ENCODE data around the gene OR5M8. TPM values are rescaled to one million over a fixed set of nuclear protein-coding genes. Genes with fewer than 3 reads are reported as not detected.

OR5M8 gene
- total RNA-seq, 2 experiments from 2014 or later, result not detected

DNA sequence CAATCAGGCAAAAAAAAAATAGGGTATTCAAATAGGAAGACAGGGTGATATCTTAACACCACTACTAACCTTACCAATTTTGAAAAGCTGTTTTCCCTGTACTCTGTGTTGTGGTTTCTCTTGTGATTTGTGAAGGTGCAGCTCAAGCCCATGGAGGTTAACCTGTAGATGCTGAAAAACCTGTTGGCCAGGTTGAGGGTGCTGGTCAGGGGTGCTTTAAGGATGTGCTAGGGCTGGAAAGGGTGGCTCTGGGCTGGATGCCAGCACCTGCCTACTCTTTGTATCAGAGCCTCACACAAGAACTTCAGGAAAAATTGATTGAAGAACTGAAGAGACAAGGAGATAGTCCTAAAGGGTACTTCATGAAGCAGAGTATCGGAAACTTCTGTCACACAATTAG lies 18.3 kb upstream of the OR5M8 start:
- ChIA-PET POLR2A (no interaction called here), CTCF (no interaction called here)
- Mint-ChIP-seq H3K27me3 (no peaks in the 10 kb centered on the region), H3K27ac (no peak overlapping the region), H3K4me3 (no peak overlapping the region), H3K36me3 (ENCODE audit: low read depth) (no peaks in the 10 kb centered on the region), H3K9me3 (no peaks in the 10 kb centered on the region), H3K4me1 (ENCODE audit: low read depth) (no peaks in the 10 kb centered on the region)
- TF ChIP-seq, protein P1, sequence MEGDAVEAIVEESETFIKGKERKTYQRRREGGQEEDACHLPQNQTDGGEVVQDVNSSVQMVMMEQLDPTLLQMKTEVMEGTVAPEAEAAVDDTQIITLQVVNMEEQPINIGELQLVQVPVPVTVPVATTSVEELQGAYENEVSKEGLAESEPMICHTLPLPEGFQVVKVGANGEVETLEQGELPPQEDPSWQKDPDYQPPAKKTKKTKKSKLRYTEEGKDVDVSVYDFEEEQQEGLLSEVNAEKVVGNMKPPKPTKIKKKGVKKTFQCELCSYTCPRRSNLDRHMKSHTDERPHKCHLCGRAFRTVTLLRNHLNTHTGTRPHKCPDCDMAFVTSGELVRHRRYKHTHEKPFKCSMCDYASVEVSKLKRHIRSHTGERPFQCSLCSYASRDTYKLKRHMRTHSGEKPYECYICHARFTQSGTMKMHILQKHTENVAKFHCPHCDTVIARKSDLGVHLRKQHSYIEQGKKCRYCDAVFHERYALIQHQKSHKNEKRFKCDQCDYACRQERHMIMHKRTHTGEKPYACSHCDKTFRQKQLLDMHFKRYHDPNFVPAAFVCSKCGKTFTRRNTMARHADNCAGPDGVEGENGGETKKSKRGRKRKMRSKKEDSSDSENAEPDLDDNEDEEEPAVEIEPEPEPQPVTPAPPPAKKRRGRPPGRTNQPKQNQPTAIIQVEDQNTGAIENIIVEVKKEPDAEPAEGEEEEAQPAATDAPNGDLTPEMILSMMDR (IDR thresholded peaks at IDR 0.05), result no peak
- intact Hi-C loops (cut with micrococcal nuclease), result no loop called here
- no peak for DNase-seq
- no peak for ATAC-seq

DNA sequence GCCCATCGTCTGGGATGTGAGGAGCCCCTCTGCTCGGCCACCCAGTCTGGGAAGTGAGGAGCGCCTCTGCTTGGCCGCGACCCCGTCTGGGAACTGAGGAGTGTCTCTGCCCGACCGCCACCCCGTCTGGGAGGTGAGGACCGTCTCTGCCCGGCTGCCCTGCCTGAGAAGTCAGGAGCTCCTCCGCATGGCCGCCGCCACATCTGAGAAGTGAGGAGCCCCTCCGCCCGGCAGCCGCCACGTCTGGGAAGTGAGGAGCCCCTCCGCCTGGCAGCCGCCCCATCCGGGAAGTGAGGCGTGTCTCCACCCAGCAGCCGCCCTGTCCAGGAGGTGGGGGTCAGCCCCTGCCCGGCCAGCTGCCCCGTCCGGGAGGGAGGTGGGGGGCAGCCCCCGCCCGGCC lies 5.8 kb upstream of the OR5M8 start:
- Mint-ChIP-seq H3K4me3 (no peak overlapping the region), H3K27ac (no peak overlapping the region), H3K27me3 (no peaks in the 10 kb centered on the region), H3K36me3 (ENCODE audit: low read depth) (no peaks in the 10 kb centered on the region), H3K9me3 (peaks cover 5% of the 10 kb centered on the region), H3K4me1 (ENCODE audit: low read depth) (no peaks in the 10 kb centered on the region)
- ATAC-seq (no peak), DNase-seq (no peak)
- intact Hi-C loops (cut with micrococcal nuclease), result no loop called here
- ChIA-PET POLR2A (no interaction called here), CTCF (no interaction called here)
- TF ChIP-seq, protein P1 (IDR thresholded peaks at IDR 0.05), result no peak

DNA sequence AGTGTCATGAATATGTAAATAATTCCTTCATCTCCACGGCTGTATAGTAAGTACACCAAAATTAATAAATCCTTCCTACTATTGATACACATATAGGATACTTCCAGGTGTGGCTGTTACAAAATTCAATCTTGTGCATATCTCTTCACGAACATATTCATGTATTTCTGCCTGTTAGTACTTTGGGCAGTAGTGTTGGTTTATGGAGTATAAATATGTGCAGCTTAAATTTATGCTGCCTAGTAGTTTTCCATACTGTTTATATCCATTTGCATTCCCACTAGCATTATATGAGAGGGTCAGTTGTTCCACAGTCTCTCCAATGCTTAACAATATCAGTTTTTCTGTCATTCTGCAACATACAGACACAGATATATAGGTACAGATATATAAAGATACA lies 3.9 kb upstream of the OR5M8 start:
- ATAC-seq, result no peak
- Mint-ChIP-seq H3K4me3 (no peak overlapping the region), H3K36me3 (ENCODE audit: low read depth) (no peaks in the 10 kb centered on the region), H3K27me3 (no peaks in the 10 kb centered on the region), H3K9me3 (peaks cover 8% of the 10 kb centered on the region), H3K4me1 (ENCODE audit: low read depth) (no peaks in the 10 kb centered on the region), H3K27ac (no peak overlapping the region)
- intact Hi-C loops (cut with micrococcal nuclease), result no loop called here
- TF ChIP-seq, protein P1 (IDR thresholded peaks at IDR 0.05), result no peak
- POLR2A ChIA-PET, result no interaction called here
- CTCF ChIA-PET, result no interaction called here
- DNase-seq, result no peak

DNA sequence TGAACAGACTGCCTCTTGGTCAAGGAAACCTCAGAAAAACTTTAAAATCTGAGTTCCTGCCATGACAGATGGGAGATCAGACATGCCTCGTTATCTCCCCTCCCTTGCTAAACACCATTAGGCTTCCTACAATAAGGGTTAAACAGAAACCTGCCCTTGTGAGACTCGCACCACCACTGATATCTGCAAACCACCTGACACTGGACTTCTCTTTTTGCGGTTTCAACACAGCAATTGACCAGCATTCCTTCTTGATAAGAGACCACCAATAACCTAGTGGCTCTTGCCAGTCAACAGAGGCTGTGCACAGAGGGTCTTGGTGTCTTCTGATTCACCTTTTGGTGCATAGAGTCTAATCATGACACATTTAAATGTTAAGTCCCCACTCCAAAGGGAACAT lies 4.4 kb downstream of the OR5M8 start:
- no peaks in the 10 kb centered on the region for H3K27me3 Mint-ChIP-seq
- H3K36me3 Mint-ChIP-seq (ENCODE audit: low read depth), result no peaks in the 10 kb centered on the region
- TF ChIP-seq, protein P1 (IDR thresholded peaks at IDR 0.05), result no peak
- CTCF ChIA-PET, result no interaction called here
- no peak for ATAC-seq
- no peak overlapping the region for H3K4me3 Mint-ChIP-seq
- H3K9me3 Mint-ChIP-seq, result peaks cover 6% of the 10 kb centered on the region
- intact Hi-C loops (cut with micrococcal nuclease), result no loop called here
- POLR2A ChIA-PET, result no interaction called here
- no peaks in the 10 kb centered on the region for H3K4me1 Mint-ChIP-seq (ENCODE audit: low read depth)
- no peak overlapping the region for H3K27ac Mint-ChIP-seq
- DNase-seq, result no peak

DNA sequence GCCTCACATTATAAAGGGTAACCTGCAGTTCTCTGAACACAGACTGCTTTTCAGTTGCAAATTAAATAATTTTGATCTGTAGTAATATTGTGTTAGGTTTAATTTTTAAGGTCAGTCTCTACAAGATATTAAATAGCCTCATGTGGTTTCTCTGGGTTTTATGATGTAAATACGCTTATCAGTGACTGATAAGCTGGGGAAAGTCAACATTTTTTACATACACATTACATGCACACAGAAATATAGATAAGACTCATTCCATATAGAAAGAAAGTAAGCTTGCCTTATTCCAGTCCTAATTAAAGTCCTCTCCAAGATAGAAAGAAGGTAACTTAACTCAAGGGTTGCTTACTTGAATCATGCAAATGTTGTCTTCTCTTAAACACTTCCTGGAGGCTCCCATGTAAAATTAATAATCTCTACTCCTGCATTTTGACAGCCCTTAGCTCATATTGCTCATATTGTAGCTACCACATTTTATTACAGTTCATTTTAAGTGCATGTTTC lies 16.4 kb downstream of the OR5M8 start:
- Mint-ChIP-seq H3K27ac (no peak overlapping the region), H3K9me3 (peaks cover 14% of the 10 kb centered on the region), H3K4me3 (no peak overlapping the region), H3K4me1 (ENCODE audit: low read depth) (no peaks in the 10 kb centered on the region), H3K27me3 (no peaks in the 10 kb centered on the region), H3K36me3 (ENCODE audit: low read depth) (no peaks in the 10 kb centered on the region)
- DNase-seq (no peak), ATAC-seq (no peak)
- intact Hi-C loops (cut with micrococcal nuclease), result no loop called here
- TF ChIP-seq, protein P1 (IDR thresholded peaks at IDR 0.05), result no peak
- ChIA-PET CTCF (no interaction called here), POLR2A (no interaction called here)
